Stimulated activated CD4-positive, alpha-beta T cell treated with anti-CD3 and anti-CD28 coated beads, TNF-alpha, amount 100 ng/mL, for 48 hours (primary cell): ENCODE results near the gene CLIC3.
A peak's percentile ranks its signal among the peaks of the same experiment; 100 is the strongest.
"Not testable (repeated sequence)": the region's sequence is repeated elsewhere in the genome, so short reads cannot be mapped to it uniquely, and the experiment has no call there.

Source experiments
- DNase-seq, 3 donors: peaks; one replicate each; pipeline ENCODE4 v3.0.0-alpha.2; 2020; ENCODE audit warnings: low read depth in 3 of 3

The CLIC3 gene, protein sequence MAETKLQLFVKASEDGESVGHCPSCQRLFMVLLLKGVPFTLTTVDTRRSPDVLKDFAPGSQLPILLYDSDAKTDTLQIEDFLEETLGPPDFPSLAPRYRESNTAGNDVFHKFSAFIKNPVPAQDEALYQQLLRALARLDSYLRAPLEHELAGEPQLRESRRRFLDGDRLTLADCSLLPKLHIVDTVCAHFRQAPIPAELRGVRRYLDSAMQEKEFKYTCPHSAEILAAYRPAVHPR

GRCh38 chr9:136996361-136997292 lies at the start of gene CLIC3:
CLIC3 (minus strand) TSS chr9:136996568; CDS start chr9:136996543, 25 bp downstream.
- DNase-seq, result no peak

DNA sequence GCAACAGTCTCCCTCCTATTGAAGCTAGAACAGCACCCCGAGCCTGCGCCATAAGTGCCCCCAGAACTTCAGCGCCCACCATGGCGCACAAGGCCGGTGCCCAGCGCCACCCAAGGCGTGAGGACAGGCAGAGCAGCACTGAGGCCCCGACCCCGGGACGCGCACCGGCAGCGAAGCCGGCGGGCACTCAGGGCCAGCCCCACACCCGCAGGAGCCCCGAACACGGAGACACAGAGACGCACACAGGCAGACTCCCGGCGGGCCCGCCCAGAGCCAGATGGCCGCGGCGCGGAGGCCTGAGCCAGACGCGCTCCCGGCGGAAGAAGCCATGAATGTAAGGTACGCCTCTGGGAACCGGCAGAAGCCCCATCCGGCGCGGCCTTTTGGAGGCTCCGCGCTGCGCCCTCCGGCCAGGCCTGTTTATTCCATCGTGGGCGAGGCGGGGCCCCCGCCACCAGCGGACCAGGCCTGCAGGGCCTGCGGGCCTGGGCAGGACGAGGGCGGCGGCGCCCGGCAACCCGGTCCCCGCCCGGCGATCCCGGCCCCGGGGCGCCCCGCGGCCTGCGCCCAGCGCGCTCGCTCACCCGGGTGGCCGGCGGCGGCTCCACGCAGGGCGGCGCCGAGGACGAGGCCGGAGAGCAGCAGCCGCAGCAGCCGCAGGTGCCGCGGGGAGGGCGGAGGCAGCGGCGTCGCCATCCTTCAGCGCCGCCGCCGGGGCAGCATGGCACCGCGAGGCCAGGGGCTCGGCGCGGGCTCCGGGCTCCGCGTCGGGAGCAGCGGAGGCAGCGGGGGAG lies 49.1 kb upstream of the CLIC3 start:
- DNase-seq, result no peak

DNA sequence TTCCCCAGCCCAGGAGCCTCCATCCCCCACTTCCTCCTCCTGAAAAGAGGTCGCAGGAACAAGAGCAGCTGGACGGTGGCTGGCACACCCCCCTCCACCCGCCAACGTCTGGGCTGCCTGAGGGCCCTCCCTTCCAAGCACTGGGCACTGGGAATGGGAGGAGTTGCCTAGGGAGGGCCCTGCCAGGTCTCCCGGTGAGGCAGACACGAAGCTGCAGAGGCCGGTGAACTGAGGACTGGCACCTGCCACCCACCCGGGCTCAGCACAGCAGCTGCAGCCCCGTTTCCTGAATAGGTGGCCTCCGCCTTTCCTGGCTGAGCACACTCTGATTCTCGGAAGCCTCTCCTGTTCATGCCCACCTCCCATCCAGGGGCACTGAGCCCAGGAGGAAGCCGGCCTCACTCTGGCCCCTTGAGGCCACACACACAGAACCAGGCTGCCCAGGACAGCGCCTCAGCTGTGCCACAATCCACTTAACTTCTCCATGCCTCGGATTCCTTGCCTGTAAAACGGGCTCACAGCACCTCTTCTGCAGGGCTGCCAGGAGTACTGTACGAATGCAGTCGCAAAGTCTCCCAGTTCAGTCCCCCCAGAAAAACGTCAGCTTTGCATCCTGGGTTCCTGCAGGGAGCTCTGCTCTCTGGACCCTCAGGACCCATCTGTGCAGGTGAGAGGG lies 48.3 kb upstream of the CLIC3 start:
- DNase-seq, result no peak

GRCh38 chr9:137044037-137044436 lies 47.7 kb upstream of the CLIC3 start:
- DNase-seq, result no peak

DNA sequence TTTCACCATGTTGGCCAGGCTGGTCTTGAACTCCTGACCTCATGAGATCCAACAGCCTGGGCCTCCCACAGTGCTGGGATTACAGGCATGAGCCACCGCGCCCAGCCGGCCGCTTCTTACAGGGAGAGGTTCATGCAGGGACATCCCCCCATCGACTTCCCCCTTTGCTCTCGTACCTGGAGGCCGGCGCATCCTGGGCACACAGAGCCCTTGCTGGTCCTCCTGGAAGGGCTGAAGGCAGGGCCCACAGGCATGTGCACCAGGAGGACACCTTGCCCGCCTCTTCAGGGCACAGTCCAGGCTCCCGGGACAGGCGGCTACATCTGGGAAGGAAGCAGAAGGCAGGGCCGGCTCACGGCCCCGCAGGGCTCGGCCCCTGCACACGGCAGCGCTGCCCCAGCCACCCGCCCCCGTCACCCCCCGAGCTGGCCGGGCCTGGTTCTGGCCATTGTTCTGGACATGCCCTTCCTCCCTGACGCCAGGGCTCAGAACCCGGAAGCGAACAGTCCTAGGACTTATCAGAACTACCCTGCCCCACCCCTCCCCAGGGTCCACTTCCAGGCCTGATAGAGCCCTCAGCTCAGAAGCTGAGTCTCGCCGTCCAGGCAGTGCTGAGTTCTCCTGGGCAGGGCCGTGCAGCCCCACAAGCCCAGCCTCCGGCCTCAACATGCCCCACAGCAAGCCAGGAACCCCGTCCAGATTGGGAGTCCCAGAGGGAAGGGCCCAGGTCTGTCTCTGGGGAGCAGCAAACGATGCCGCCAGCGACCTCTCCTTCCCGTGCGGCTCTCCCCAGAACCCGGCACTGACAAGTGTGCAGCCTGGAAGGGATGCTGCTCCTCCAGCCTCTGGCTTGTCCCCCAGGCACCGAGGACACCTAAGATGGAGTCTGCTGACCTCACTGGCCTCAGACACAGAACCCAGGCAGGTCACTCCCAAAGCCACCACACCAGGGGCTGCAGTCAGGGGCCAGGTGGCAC lies 46.7 kb upstream of the CLIC3 start:
- DNase-seq, result no peak

DNA sequence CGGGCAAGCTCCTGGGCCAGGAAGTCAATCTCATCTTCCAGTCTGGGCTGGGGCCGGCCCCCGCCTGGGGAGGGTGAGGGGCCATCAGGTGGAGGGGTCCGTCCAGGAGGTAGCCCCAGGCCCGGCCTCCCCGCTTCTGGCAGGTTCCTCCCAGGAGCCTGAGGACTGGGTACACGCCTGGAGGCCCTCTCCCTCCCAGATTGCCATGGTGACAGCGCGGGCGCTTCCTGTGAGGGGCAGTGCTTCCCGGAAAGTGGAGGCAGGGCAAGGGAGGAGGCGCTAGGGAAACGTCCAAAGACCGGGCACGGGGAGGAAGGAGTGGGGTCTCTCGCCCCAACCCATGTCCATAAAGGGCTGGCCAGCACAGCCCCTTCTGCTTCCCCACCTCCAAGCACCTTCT lies 44.8 kb upstream of the CLIC3 start:
- no peak for DNase-seq

DNA sequence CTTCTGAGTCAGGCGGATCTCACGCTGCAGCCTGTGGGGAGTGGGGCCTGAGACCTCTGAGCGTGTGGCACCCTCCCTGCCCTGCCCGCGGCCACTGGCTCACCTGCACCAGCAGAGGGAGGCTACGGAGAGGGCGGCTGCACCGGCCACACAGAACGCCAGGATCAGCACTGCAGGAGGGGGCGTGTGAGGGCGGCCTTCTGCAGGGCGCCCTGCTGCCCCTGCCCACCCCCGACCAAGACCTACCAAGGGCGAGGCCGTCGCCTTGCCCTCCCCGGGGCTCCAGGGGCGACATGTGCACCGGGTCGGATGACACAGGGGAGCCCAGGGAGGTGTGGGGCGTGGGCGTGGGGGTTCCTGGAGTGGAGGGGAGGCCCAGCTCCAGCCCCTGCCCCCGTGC lies 44.2 kb upstream of the CLIC3 start:
- no peak for DNase-seq

DNA sequence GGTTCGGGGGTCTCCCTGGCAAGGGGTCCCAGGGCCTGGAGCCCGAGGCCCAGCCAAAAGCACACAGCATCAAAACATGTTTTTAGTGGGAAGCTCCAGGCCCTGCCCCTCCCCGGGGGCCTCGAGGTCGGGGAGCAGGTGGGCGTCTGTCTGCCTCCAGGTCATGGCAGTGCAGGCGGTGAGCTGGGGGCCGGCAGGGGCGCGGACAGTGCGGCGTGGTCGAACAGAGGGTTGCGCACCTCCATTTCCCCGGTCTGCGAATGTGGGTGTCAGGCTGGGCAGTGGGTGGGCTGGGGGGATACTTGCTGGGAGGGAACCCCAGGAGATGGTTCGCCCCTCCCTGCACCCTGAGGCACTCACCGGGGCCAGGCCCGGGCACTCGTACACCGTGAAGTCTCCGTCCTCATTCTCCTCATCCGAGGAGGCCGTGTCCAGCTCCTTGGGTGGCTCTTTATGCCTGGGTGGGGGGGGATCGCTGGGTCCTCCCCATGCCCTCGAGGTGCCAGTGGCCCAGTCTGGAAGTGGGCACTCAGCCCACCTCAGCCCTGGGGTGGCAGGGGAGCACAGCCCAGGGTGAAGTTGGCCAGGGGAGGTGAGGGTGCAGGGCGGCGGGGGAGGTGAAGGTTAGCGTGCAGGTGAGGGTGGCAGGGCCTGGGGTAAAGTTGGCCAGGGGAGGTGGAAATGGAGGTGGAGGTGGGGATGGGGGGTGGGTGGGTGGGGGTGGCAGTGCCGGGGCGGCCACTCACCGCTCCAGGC lies 43.4 kb upstream of the CLIC3 start:
- DNase-seq, result no peak

GRCh38 chr9:137038916-137039315 lies 42.5 kb upstream of the CLIC3 start:
- no peak for DNase-seq

DNA sequence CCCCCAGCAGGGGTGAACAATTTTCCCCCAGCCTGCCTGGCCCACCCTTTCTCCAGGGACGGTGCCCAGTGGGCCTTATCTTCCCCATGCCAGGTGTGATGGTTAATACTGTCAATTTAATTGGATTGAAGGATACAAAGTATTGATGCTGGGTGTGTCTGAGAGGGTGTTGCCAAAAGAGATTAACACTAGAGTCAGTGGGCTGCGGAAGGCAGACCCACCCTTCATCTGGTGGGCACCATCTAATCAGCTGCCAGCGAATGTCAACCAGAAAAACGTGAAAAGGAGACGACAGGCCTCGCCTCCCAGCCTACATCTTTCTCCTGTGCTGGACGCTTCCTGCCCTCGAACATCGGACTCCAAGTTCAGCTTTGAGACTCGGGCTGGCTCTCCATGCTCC lies 41.1 kb upstream of the CLIC3 start:
- no peak for DNase-seq

GRCh38 chr9:137037035-137037434 lies 40.7 kb upstream of the CLIC3 start:
- DNase-seq, result no peak

GRCh38 chr9:137035937-137036336 lies 39.6 kb upstream of the CLIC3 start:
- no peak for DNase-seq

- no peak for DNase-seq
These were observed 39.1 kb upstream of the CLIC3 start for GRCh38 chr9:137035507-137035834.

- peak; percentile 72 to 86 (median 77) for DNase-seq
These were observed 38.5 kb upstream of the CLIC3 start for GRCh38 chr9:137034709-137035506.

- DNase-seq, result no peak
These were observed 37.8 kb upstream of the CLIC3 start for GRCh38 chr9:137034039-137034708.

GRCh38 chr9:137033481-137033880 lies 37.1 kb upstream of the CLIC3 start:
- DNase-seq, result not testable (repeated sequence)

GRCh38 chr9:137032858-137033257 lies 36.5 kb upstream of the CLIC3 start:
- DNase-seq, result no peak

GRCh38 chr9:137031904-137032640 lies 35.7 kb upstream of the CLIC3 start, which contains the start of gene FUT7:
FUT7 (minus strand) TSS chr9:137032088; CDS start chr9:137031991, 97 bp downstream.
- DNase-seq, result no peak
